MCF 10A (cell line): ENCODE data around the gene ERLEC1. TPM values are rescaled to one million over a fixed set of nuclear protein-coding genes. Genes with fewer than 3 reads are reported as not detected.

Experiments
- BruUV-seq: library from RNA; stranded (reverse); fragments of 400-500 nt; replicated peaks from 2 replicates; lab custom pipeline; 2021; lab: Mats Ljungman, UMichigan
- CTCF ChIA-PET: fragments of 300-600 bp; sonication (Branson Sonifier 250); formaldehyde crosslinking; extraction: SDS; loops from one replicate; lab custom pipeline; 2021; ENCODE audit warnings: antibody characterized with exemption, inconsistent platforms; lab: Yijun Ruan, JAX
- POLR2A ChIA-PET: fragments of 300-600, 350-650 bp; sonication (Branson Sonifier 250); formaldehyde crosslinking; extraction: SDS; loops from one replicate; lab custom pipeline; 2020; ENCODE audit warnings: antibody characterized with exemption, inconsistent platforms; lab: Yijun Ruan, JAX
- DNase-seq: peaks from one replicate; pipeline ENCODE4 v3.0.0-alpha.2; 2018; ENCODE audit not compliant: unreplicated experiment
- H3K27ac Mint-ChIP-seq: one replicate; pipeline ENCODE4 v1.8.0; 2022; ENCODE audit warnings: mild to moderate bottlenecking, low read depth, mixed read lengths; ENCODE audit not compliant: unreplicated experiment
- H3K27me3 Mint-ChIP-seq: one replicate; pipeline ENCODE4 v1.8.0; 2022; ENCODE audit warnings: mixed read lengths; ENCODE audit not compliant: insufficient read depth, unreplicated experiment
- H3K36me3 Mint-ChIP-seq: one replicate; pipeline ENCODE4 v1.8.0; 2022; ENCODE audit warnings: mild to moderate bottlenecking, moderate library complexity, mixed read lengths; ENCODE audit not compliant: insufficient read depth, unreplicated experiment
- H3K4me1 Mint-ChIP-seq: one replicate; pipeline ENCODE4 v1.8.0; 2022; ENCODE audit warnings: mixed read lengths; ENCODE audit not compliant: insufficient read depth, unreplicated experiment
- H3K4me3 Mint-ChIP-seq: one replicate; pipeline ENCODE4 v1.8.0; 2022; ENCODE audit warnings: mild to moderate bottlenecking, moderate library complexity, mixed read lengths; ENCODE audit not compliant: unreplicated experiment
- H3K9me3 Mint-ChIP-seq: one replicate; pipeline ENCODE4 v1.8.0; 2022; ENCODE audit warnings: mixed read lengths; ENCODE audit not compliant: unreplicated experiment
- intact Hi-C: fragments of 100-400 bp; cut with micrococcal nuclease; formaldehyde crosslinking; loops from 2 replicates; pipeline ENCODE4 v1.14.1; 2022
- total RNA-seq: library from RNA; stranded (reverse); gene quantifications from 2 replicates; pipeline ENCODE4 v1.2.3, GENCODE V29; 2022
- TF ChIP-seq, protein P1 (sequence below): fragments of 200-600 bp; IDR thresholded peaks from one replicate; pipeline ENCODE4 v1.8.0; 2022; ENCODE audit warnings: antibody characterized with exemption, mild to moderate bottlenecking; ENCODE audit not compliant: unreplicated experiment

The ERLEC1 gene
- total RNA-seq, 1 experiment from 2014 or later: 51.4 TPM

DNA sequence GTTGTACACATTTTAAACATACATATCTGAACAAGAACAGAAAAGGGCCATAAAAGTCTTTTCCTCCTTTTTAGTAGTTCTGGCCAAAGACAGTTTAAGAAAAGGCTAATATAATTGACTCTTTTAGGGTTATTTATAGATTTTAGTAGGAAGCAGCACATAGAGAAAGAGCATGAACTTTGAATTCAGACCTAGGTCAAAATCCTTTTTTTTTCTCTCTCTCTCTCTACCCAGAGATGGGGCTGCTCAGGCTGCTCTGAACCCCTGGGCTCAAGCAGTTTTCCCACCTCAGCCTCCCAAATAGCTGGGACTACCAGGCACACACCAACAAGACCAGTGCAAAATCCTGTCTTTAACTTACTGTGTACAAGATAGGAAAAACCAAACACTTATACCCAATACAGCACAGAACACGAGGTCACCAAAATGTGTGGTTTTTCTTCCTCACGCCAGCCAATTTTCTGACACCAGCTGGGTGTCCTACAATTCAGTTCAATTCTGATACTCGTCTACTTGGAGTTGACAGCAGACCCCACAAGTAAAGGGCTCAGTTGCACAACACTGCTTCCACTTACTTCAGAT, 32.1 kb downstream of the ERLEC1 start:
- peaks cover 60% of the 10 kb centered on the region for H3K36me3 Mint-ChIP-seq
- no peaks in the 10 kb centered on the region for H3K27me3 Mint-ChIP-seq
- BruUV-seq: no TSS peak

DNA sequence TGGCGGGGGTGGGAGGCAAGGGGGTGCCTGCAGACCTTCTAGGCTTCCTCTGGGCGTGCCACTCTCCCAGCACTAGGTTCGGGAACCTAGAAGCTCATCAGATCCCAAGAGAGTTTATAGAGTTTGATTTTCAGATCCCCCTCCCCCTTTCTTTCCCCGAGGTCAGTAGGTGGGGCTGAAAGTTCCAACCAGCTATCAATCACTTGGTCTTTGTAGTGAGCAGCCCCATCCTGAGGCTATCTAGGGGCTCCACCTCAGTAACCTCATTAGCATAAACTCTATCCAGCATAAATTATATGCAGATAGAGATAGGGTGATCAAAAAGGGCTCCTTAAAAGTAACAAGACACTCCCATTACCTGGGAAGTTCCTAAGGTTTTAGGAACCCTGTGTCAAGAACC, 32.8 kb downstream of the ERLEC1 start:
- Mint-ChIP-seq H3K9me3 (no peaks in the 10 kb centered on the region), H3K4me1 (no peaks in the 10 kb centered on the region), H3K36me3 (peaks cover 53% of the 10 kb centered on the region), H3K4me3 (no peak overlapping the region), H3K27me3 (no peaks in the 10 kb centered on the region), H3K27ac (no peak overlapping the region)
- TF ChIP-seq, protein P1, sequence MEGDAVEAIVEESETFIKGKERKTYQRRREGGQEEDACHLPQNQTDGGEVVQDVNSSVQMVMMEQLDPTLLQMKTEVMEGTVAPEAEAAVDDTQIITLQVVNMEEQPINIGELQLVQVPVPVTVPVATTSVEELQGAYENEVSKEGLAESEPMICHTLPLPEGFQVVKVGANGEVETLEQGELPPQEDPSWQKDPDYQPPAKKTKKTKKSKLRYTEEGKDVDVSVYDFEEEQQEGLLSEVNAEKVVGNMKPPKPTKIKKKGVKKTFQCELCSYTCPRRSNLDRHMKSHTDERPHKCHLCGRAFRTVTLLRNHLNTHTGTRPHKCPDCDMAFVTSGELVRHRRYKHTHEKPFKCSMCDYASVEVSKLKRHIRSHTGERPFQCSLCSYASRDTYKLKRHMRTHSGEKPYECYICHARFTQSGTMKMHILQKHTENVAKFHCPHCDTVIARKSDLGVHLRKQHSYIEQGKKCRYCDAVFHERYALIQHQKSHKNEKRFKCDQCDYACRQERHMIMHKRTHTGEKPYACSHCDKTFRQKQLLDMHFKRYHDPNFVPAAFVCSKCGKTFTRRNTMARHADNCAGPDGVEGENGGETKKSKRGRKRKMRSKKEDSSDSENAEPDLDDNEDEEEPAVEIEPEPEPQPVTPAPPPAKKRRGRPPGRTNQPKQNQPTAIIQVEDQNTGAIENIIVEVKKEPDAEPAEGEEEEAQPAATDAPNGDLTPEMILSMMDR: no peak
- CTCF ChIA-PET: interaction anchor here (0.5 kb wide), 1 partner anchor 93 kb away, joined by 3 read pairs; no protein-coding TSS in a partner anchor
- no TSS peak for BruUV-seq
- intact Hi-C loops: no loop called here
- POLR2A ChIA-PET: interaction anchor here (0.6 kb wide), 1 partner anchor 49 kb away, joined by 3 read pairs; no protein-coding TSS in a partner anchor
- no peak for DNase-seq

More for the DNA sequence above, 32.1 kb downstream of the ERLEC1 start:
- H3K27ac Mint-ChIP-seq: no peak overlapping the region
- DNase-seq: no peak
- intact Hi-C loops: no loop called here
- H3K4me1 Mint-ChIP-seq: no peaks in the 10 kb centered on the region
- ChIA-PET CTCF (no interaction called here), POLR2A (interaction anchor here (0.6 to 0.7 kb wide), 3 partner anchors 27 to 373 kb away, joined by 3 read pairs; no protein-coding TSS in a partner anchor)
- TF ChIP-seq, protein P1: no peak
- no peak overlapping the region for H3K4me3 Mint-ChIP-seq
- no peaks in the 10 kb centered on the region for H3K9me3 Mint-ChIP-seq

DNA sequence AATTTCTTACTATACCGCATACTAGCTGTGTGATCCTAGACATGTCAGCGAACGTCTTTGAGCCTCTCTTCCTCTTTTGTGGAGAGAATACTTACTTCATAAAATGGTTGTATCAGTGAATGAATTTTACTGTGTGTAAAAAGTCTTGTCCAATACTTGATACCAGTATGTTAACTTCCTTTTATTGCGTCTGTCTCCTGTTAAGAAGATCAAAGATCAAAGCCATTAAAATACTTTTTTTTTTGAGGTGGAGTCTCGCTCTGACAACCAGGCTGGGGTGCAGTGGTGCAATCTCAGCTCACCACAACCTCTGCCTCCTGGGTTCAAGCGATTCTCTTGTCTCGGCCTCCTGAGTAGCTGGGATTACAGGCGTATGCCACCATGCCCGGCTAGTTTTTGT, 33.2 kb downstream of the ERLEC1 start:
- DNase-seq: no peak
- no peak overlapping the region for H3K27ac Mint-ChIP-seq
- H3K9me3 Mint-ChIP-seq: no peaks in the 10 kb centered on the region
- peaks cover 49% of the 10 kb centered on the region for H3K36me3 Mint-ChIP-seq
- H3K27me3 Mint-ChIP-seq: no peaks in the 10 kb centered on the region
- BruUV-seq: no TSS peak
- ChIA-PET POLR2A (interaction anchor here (1.2 kb wide), 1 partner anchor 10 kb away, joined by 3 read pairs; no protein-coding TSS in a partner anchor), CTCF (interaction anchor here (0.5 kb wide), 1 partner anchor 93 kb away, joined by 3 read pairs; no protein-coding TSS in a partner anchor)
- intact Hi-C loops: no loop called here
- no peaks in the 10 kb centered on the region for H3K4me1 Mint-ChIP-seq
- no peak overlapping the region for H3K4me3 Mint-ChIP-seq
- TF ChIP-seq, protein P1: no peak

DNA sequence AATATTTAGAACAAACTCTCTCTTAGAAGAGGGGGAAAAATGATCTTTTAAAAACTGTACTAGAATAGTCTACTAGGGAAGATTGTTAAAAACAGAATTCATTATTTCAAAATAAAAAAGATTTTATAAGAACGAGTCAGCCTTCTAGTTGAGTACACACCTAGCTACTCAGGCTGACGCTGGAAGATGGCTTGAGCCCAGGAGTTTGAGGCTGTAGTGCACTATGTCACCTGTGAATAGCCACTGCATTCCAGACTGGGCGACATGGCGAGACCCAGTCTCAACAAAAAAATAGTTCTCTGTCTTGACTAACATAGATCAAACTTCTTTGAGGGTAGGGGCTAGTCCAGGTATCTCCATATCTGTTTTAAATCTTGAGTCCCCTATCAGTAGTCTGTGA, 33.9 kb downstream of the ERLEC1 start:
- Mint-ChIP-seq H3K4me1 (no peaks in the 10 kb centered on the region), H3K36me3 (peaks cover 42% of the 10 kb centered on the region), H3K27me3 (no peaks in the 10 kb centered on the region), H3K27ac (no peak overlapping the region), H3K9me3 (no peaks in the 10 kb centered on the region), H3K4me3 (no peak overlapping the region)
- intact Hi-C loops: no loop called here
- POLR2A ChIA-PET: interaction anchor here (0.6 to 1.2 kb wide), 3 partner anchors 9 to 55 kb away, joined by 3 to 5 read pairs (median 5); no protein-coding TSS in a partner anchor
- BruUV-seq: no TSS peak
- TF ChIP-seq, protein P1: no peak
- no peak for DNase-seq
- CTCF ChIA-PET: no interaction called here
